Gastroesophageal sphincter (tissue), 3 donors: ENCODE results near the gene FAXC.

Source experiments
- CTCF ChIP-seq, 4 experiments: fragments of 200-600 bp in 2 of 4; fragments of 450-650 bp in 2 of 4; sonication (generic) in 1 of 4; IDR thresholded peaks; one replicate each; pipeline ENCODE4 v1.5.1; 2017 to 2019; ENCODE audit warnings: antibody characterized with exemption in 4 of 4, mild to moderate bottlenecking in 2 of 4, moderate library complexity in 2 of 4
- EP300 ChIP-seq: sonication (generic); formaldehyde crosslinking; IDR thresholded peaks from one replicate; pipeline ENCODE4 v1.6.1; 2017; ENCODE audit warnings: antibody characterized with exemption, mild to moderate bottlenecking
- POLR2A ChIP-seq, 2 donors: fragments of 450-650 bp; IDR thresholded peaks; one replicate each; pipeline ENCODE4 v1.6.1; 2017; ENCODE audit warnings: antibody characterized with exemption in 2 of 2, mild to moderate bottlenecking in 2 of 2, moderate library complexity in 1 of 2
- POLR2AphosphoS5 ChIP-seq: sonication (generic); formaldehyde crosslinking; IDR thresholded peaks from one replicate; pipeline ENCODE4 v1.6.1; 2017; ENCODE audit warnings: antibody characterized with exemption

- TF ChIP-seq CTCF (IDR thresholded peaks at IDR 0.05) (no peak), POLR2A (IDR thresholded peaks at IDR 0.05) (no peak), POLR2AphosphoS5 (no peak), EP300 (no peak)
Measured at GRCh38 chr6:99390896-99391295, 41.4 kb upstream of the FAXC start.
